Measurements from ENCODE around the gene ZBTB20. TPM values are rescaled to one million over a fixed set of nuclear protein-coding genes. Genes with fewer than 3 reads are reported as not detected.

Gene ZBTB20
- total and polyA plus RNA-seq, 2 of the 4 experiments (the other 2 are of a cell fraction): 0.75 to 14.7 TPM

DNA sequence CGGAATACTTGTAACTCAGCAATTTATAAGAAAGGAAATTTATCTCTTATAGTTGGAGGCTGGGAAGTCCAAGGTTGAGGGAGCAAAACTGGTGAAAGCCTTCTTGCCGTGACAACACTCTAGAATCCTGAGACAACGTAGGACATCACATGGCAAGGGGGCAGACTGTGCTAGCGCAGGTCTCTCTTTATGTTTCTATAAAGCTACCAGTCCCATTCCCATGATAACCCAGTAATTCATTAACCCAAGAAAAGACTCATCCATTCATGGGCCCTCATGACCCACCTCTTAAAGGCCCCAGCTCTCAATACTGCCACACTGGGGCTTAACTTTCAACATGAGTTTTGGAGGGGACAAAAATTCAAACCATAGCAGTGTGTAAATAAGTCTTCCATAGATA lies 260.2 kb downstream of the ZBTB20 start:
- no peak overlapping the region for H3K4me2 ChIP-seq (ENCODE audit: low read depth, low read length)

More for the DNA sequence above, 260.2 kb downstream of the ZBTB20 start:
- Histone ChIP-seq H3K4me1 (ENCODE audit: control insufficient read depth, insufficient read depth, low read length) (no peaks in the 10 kb centered on the region), H4K8ac (ENCODE audit: low read depth in 2 of 2, low read length in 2 of 2) (no peak overlapping the region), H3K27ac (ENCODE audit: insufficient read depth, low read length) (no peak overlapping the region), H3K36me3 (ENCODE audit: control insufficient read depth, insufficient read depth, low read length) (no peaks in the 10 kb centered on the region), H3K79me1 (ENCODE audit: low read depth in 1 of 2, low read length in 2 of 2) (no peaks in the 10 kb centered on the region), H3K4ac (ENCODE audit: low read depth, low read length) (no peak overlapping the region), H2AK5ac (ENCODE audit: low read depth, low read length) (no peak overlapping the region), H3K9ac (ENCODE audit: low read depth, low read length) (no peak overlapping the region), H2BK120ac (ENCODE audit: low read depth, low read length) (no peak overlapping the region), H2BK20ac (ENCODE audit: low read depth, low read length) (no peak overlapping the region), H2BK15ac (ENCODE audit: low read depth, low read length) (no peak overlapping the region), H4K20me1 (ENCODE audit: insufficient read depth, low read length) (no peaks in the 10 kb centered on the region), H3K9me3 (ENCODE audit: control insufficient read depth, insufficient read depth, low read length) (no peaks in the 10 kb centered on the region), H3K9me1 (ENCODE audit: insufficient read depth, low read length) (no peaks in the 10 kb centered on the region), H3K4me3 (ENCODE audit: insufficient read depth, low read depth, low read length) (no peak overlapping the region), H3K23ac (ENCODE audit: low read depth, low read length) (no peak overlapping the region), H2BK5ac (ENCODE audit: low read depth, low read length, poor library complexity, severe bottlenecking) (no peak overlapping the region), H3K18ac (ENCODE audit: low read depth, low read length) (no peak overlapping the region), H4K5ac (ENCODE audit: low read depth, low read length) (no peak overlapping the region), H3K56ac (ENCODE audit: extremely low read depth, insufficient read depth, low read length) (no peak overlapping the region), H2AK9ac (replicated peaks; ENCODE audit: low read depth, low read length, poor library complexity) (no peak overlapping the region), H3K27me3 (ENCODE audit: control insufficient read depth, insufficient read depth, low read length) (no peaks in the 10 kb centered on the region), H4K91ac (ENCODE audit: insufficient read depth, low read depth, low read length) (no peak overlapping the region), H3K14ac (replicated peaks; ENCODE audit: low read depth, low read length) (no peak overlapping the region), H2AFZ (replicated peaks; ENCODE audit: low read length, poor library complexity) (no peak overlapping the region)
- ChIA-PET CTCF (no interaction called here), POLR2A (ENCODE audit: unreplicated experiment) (no interaction called here)
- DNase-seq (no peak), ATAC-seq (ENCODE audit: low read depth) (no peak)
- TF ChIP-seq ELK1 (IDR thresholded peaks at IDR 0.05; ENCODE audit: borderline replicate concordance, low read depth, low read length): no peak
- TF ChIP-seq CEBPB (IDR thresholded peaks at IDR 0.05; ENCODE audit: low read depth, low read length): no peak
- no peak for TF ChIP-seq BHLHE40 (IDR thresholded peaks at IDR 0.05; ENCODE audit: low read depth, low read length)
- TF ChIP-seq RFX5 (IDR thresholded peaks at IDR 0.05; ENCODE audit: low read depth, low read length): no peak
- no peak for TF ChIP-seq SMC3 (IDR thresholded peaks at IDR 0.05; ENCODE audit: low read depth, low read length)
- no peak for TF ChIP-seq USF2 (IDR thresholded peaks at IDR 0.05; ENCODE audit: low read depth, low read length)
- no peak for TF ChIP-seq RAD21 (IDR thresholded peaks at IDR 0.05; ENCODE audit: low read length)
- BruUV-seq (replicated peaks): no TSS peak
- WGBS, 2 experiments (ENCODE audit: extremely low coverage in 2 of 2, insufficient read length in 1 of 2): no CpG with 5 or more reads among the region's 4 CpGs
- in situ Hi-C loops (cut with MboI; ENCODE audit: low sequenced_read_pairs): no loop called here
- intact Hi-C loops (cut with micrococcal nuclease): no loop called here
- dilution Hi-C loops (cut with HindIII; ENCODE audit: low sequenced_read_pairs, unreplicated experiment): no loop called here

Measured in IMR-90 (cell line).